Gastroesophageal sphincter (tissue), 4 donors: ENCODE results near the gene PRKAR1B. TPM values are rescaled to one million over a fixed set of nuclear protein-coding genes. Genes with fewer than 3 reads are reported as not detected.

ENCODE experiments used
- ATAC-seq: fragments of 150-250 bp; one replicate; pipeline ENCODE4 v1.9.1; 2016; ENCODE audit warnings: mild to moderate bottlenecking, moderate library complexity
- H3K27ac ChIP-seq, 4 donors: fragments of 200-600 bp; sonication (generic) in 3 of 4; 1 replicate in 3 of 4; 2 replicates in 1 of 4; pipeline ENCODE4 v1.5.1; 2016 to 2019
- H3K27me3 ChIP-seq: fragments of 200-600 bp; sonication (generic); one replicate; pipeline ENCODE4 v1.5.1; 2019
- H3K36me3 ChIP-seq, 2 donors: fragments of 200-600 bp; sonication (generic); one replicate each; pipeline ENCODE4 v1.5.1; 2019; ENCODE audit warnings: control low read depth in 1 of 2
- H3K4me1 ChIP-seq, 3 donors: fragments of 200-600 bp; sonication (generic); 1 replicate in 2 of 3; 2 replicates in 1 of 3; pipeline ENCODE4 v1.5.1; 2016 to 2019; ENCODE audit warnings: control low read depth in 2 of 3
- H3K4me3 ChIP-seq, 2 donors: fragments of 200-600 bp; sonication (generic); one replicate each; pipeline ENCODE4 v1.5.1; 2019; ENCODE audit warnings: mild to moderate bottlenecking in 1 of 2, moderate library complexity in 1 of 2
- H3K9me3 ChIP-seq, 3 donors: fragments of 200-600 bp; sonication (generic); one replicate each; pipeline ENCODE4 v1.5.1; 2017 to 2019; ENCODE audit warnings: control low read depth in 2 of 3
- CTCF ChIP-seq, 4 experiments: fragments of 200-600 bp in 2 of 4; fragments of 450-650 bp in 2 of 4; sonication (generic) in 1 of 4; IDR thresholded peaks; one replicate each; pipeline ENCODE4 v1.5.1; 2017 to 2019; ENCODE audit warnings: antibody characterized with exemption in 4 of 4, mild to moderate bottlenecking in 2 of 4, moderate library complexity in 2 of 4
- EP300 ChIP-seq: sonication (generic); formaldehyde crosslinking; IDR thresholded peaks from one replicate; pipeline ENCODE4 v1.6.1; 2017; ENCODE audit warnings: antibody characterized with exemption, mild to moderate bottlenecking
- POLR2A ChIP-seq, 2 donors: fragments of 450-650 bp; IDR thresholded peaks; one replicate each; pipeline ENCODE4 v1.6.1; 2017; ENCODE audit warnings: antibody characterized with exemption in 2 of 2, mild to moderate bottlenecking in 2 of 2, moderate library complexity in 1 of 2
- POLR2AphosphoS5 ChIP-seq: sonication (generic); formaldehyde crosslinking; IDR thresholded peaks from one replicate; pipeline ENCODE4 v1.6.1; 2017; ENCODE audit warnings: antibody characterized with exemption
- WGBS, 2 donors: methylation state at CpG; one replicate each; pipeline ENCODE4 v1.1.5; 2018; ENCODE audit warnings: low coverage in 1 of 2; 5-methylcytosine and 5-hydroxymethylcytosine counted together
- total RNA-seq, 4 donors: library from RNA; depleted of rRNA; stranded (reverse); fragments of >200 nt; gene quantifications; one replicate each; pipeline ENCODE4 v1.1.0, GENCODE V29; 2016

The PRKAR1B gene
- total RNA-seq, 4 donors from 2014 or later = 11.6 to 39.1 (median 24.8) TPM

- WGBS, 2 donors = 53 to 83% methylated on average over 4 to 5 of the region's 18 CpGs
- ATAC-seq = no peak
- H3K9me3 ChIP-seq = no peaks in the 10 kb centered on the region
- peak overlapping the region in 1 of 4 donors; percentile 43 for H3K27ac ChIP-seq
- H3K27me3 ChIP-seq = no peaks in the 10 kb centered on the region
- TF ChIP-seq EP300 = no peak
- TF ChIP-seq POLR2AphosphoS5 = no peak
- no peak for TF ChIP-seq POLR2A (IDR thresholded peaks at IDR 0.05)
- no peak for TF ChIP-seq CTCF (IDR thresholded peaks at IDR 0.05)
- H3K4me1 ChIP-seq = peaks cover 0 to 11% (median 0%) of the 10 kb centered on the region in 3 donors
- H3K4me3 ChIP-seq = no peak overlapping the region
- no peaks in the 10 kb centered on the region for H3K36me3 ChIP-seq
Measured at GRCh38 chr7:543501-544337, 183.4 kb downstream of the PRKAR1B start.

- H3K27me3 ChIP-seq = no peaks in the 10 kb centered on the region
- WGBS, 2 donors = 24 to 41% methylated on average over 6 to 8 of the region's 27 CpGs
- H3K36me3 ChIP-seq = no peaks in the 10 kb centered on the region
- peaks cover 0 to 18% (median 6%) of the 10 kb centered on the region in 3 donors for H3K4me1 ChIP-seq
- no peaks in the 10 kb centered on the region for H3K9me3 ChIP-seq
- no peak for TF ChIP-seq POLR2A (IDR thresholded peaks at IDR 0.05)
- TF ChIP-seq POLR2AphosphoS5 = no peak
- no peak for TF ChIP-seq EP300
- TF ChIP-seq CTCF (IDR thresholded peaks at IDR 0.05) = no peak
- no peak overlapping the region for H3K4me3 ChIP-seq
- H3K27ac ChIP-seq = peak overlapping the region in 2 of 4 donors; percentile 43 to 47
- peak; percentile 33 for ATAC-seq
Measured at GRCh38 chr7:542713-543500, 184.2 kb downstream of the PRKAR1B start.

GRCh38 chr7:542131-542712 lies 184.9 kb downstream of the PRKAR1B start:
- 60 to 94% methylated on average over 1 to 12 of the region's 28 CpGs for WGBS, 2 donors
- H3K27me3 ChIP-seq = no peaks in the 10 kb centered on the region
- H3K4me1 ChIP-seq = peaks cover 0 to 20% (median 7%) of the 10 kb centered on the region in 3 donors
- no peak overlapping the region for H3K4me3 ChIP-seq
- TF ChIP-seq POLR2A (IDR thresholded peaks at IDR 0.05) = no peak
- TF ChIP-seq EP300 = no peak
- TF ChIP-seq CTCF (IDR thresholded peaks at IDR 0.05) = no peak
- no peak for TF ChIP-seq POLR2AphosphoS5
- ATAC-seq = no peak
- peak overlapping the region in 2 of 4 donors; percentile 25 to 47 for H3K27ac ChIP-seq
- H3K36me3 ChIP-seq = no peaks in the 10 kb centered on the region
- H3K9me3 ChIP-seq = no peaks in the 10 kb centered on the region

- WGBS, 2 donors = 80 to 87% methylated on average over 1 to 14 of the region's 17 CpGs
- no peaks in the 10 kb centered on the region for H3K9me3 ChIP-seq
- no peak for ATAC-seq
- no peak overlapping the region for H3K27ac ChIP-seq
- no peaks in the 10 kb centered on the region for H3K27me3 ChIP-seq
- no peaks in the 10 kb centered on the region for H3K36me3 ChIP-seq
- TF ChIP-seq CTCF (IDR thresholded peaks at IDR 0.05) (no peak), POLR2AphosphoS5 (no peak), POLR2A (IDR thresholded peaks at IDR 0.05) (no peak), EP300 (no peak)
- peaks cover 0 to 20% (median 7%) of the 10 kb centered on the region in 3 donors for H3K4me1 ChIP-seq
- no peak overlapping the region for H3K4me3 ChIP-seq
Measured at GRCh38 chr7:541661-542060, 185.4 kb downstream of the PRKAR1B start.
